MCF 10A (cell line): Measurements from ENCODE around the gene CETN1. TPM values are rescaled to one million over a fixed set of nuclear protein-coding genes. Genes with fewer than 3 reads are reported as not detected.

Experiments
- BruUV-seq: library from RNA; stranded (reverse); fragments of 400-500 nt; replicated peaks from 2 replicates; lab custom pipeline; 2021; lab: Mats Ljungman, UMichigan
- CTCF ChIA-PET: fragments of 300-600 bp; sonication (Branson Sonifier 250); formaldehyde crosslinking; extraction: SDS; loops from one replicate; lab custom pipeline; 2021; ENCODE audit warnings: antibody characterized with exemption, inconsistent platforms; lab: Yijun Ruan, JAX
- POLR2A ChIA-PET: fragments of 300-600, 350-650 bp; sonication (Branson Sonifier 250); formaldehyde crosslinking; extraction: SDS; loops from one replicate; lab custom pipeline; 2020; ENCODE audit warnings: antibody characterized with exemption, inconsistent platforms; lab: Yijun Ruan, JAX
- DNase-seq: peaks from one replicate; pipeline ENCODE4 v3.0.0-alpha.2; 2018; ENCODE audit not compliant: unreplicated experiment
- H3K27ac Mint-ChIP-seq: one replicate; pipeline ENCODE4 v1.8.0; 2022; ENCODE audit warnings: mild to moderate bottlenecking, low read depth, mixed read lengths; ENCODE audit not compliant: unreplicated experiment
- H3K27me3 Mint-ChIP-seq: one replicate; pipeline ENCODE4 v1.8.0; 2022; ENCODE audit warnings: mixed read lengths; ENCODE audit not compliant: insufficient read depth, unreplicated experiment
- H3K36me3 Mint-ChIP-seq: one replicate; pipeline ENCODE4 v1.8.0; 2022; ENCODE audit warnings: mild to moderate bottlenecking, moderate library complexity, mixed read lengths; ENCODE audit not compliant: insufficient read depth, unreplicated experiment
- H3K4me1 Mint-ChIP-seq: one replicate; pipeline ENCODE4 v1.8.0; 2022; ENCODE audit warnings: mixed read lengths; ENCODE audit not compliant: insufficient read depth, unreplicated experiment
- H3K4me3 Mint-ChIP-seq: one replicate; pipeline ENCODE4 v1.8.0; 2022; ENCODE audit warnings: mild to moderate bottlenecking, moderate library complexity, mixed read lengths; ENCODE audit not compliant: unreplicated experiment
- H3K9me3 Mint-ChIP-seq: one replicate; pipeline ENCODE4 v1.8.0; 2022; ENCODE audit warnings: mixed read lengths; ENCODE audit not compliant: unreplicated experiment
- CTCF ChIP-seq: fragments of 200-600 bp; IDR thresholded peaks from one replicate; pipeline ENCODE4 v1.8.0; 2022; ENCODE audit warnings: antibody characterized with exemption, mild to moderate bottlenecking; ENCODE audit not compliant: unreplicated experiment
- intact Hi-C: fragments of 100-400 bp; cut with micrococcal nuclease; formaldehyde crosslinking; loops from 2 replicates; pipeline ENCODE4 v1.14.1; 2022
- total RNA-seq: library from RNA; stranded (reverse); gene quantifications from 2 replicates; pipeline ENCODE4 v1.2.3, GENCODE V29; 2022

CETN1 gene
- total RNA-seq, 1 experiment from 2014 or later, result not detected

GRCh38 chr18:570256-570655, 9.9 kb upstream of the CETN1 start:
- no peaks in the 10 kb centered on the region for H3K9me3 Mint-ChIP-seq
- no peak for TF ChIP-seq CTCF
- no peak overlapping the region for H3K4me3 Mint-ChIP-seq
- ChIA-PET CTCF (interaction anchor here (0.6 to 0.7 kb wide), 3 partner anchors 45 to 260 kb away, joined by 3 read pairs; no protein-coding TSS in a partner anchor), POLR2A (no interaction called here)
- intact Hi-C loops, result no loop called here
- H3K27me3 Mint-ChIP-seq, result no peaks in the 10 kb centered on the region
- no peaks in the 10 kb centered on the region for H3K4me1 Mint-ChIP-seq
- H3K36me3 Mint-ChIP-seq, result no peaks in the 10 kb centered on the region
- H3K27ac Mint-ChIP-seq, result no peak overlapping the region
- no TSS peak for BruUV-seq
- DNase-seq, result no peak

- DNase-seq, result no peak
- no peaks in the 10 kb centered on the region for H3K36me3 Mint-ChIP-seq
- H3K27me3 Mint-ChIP-seq, result no peaks in the 10 kb centered on the region
- no peak overlapping the region for H3K4me3 Mint-ChIP-seq
- BruUV-seq, result no TSS peak
- no peaks in the 10 kb centered on the region for H3K4me1 Mint-ChIP-seq
- ChIA-PET CTCF (no interaction called here), POLR2A (interaction anchor here (0.6 kb wide), 1 partner anchor 307 kb away, joined by 4 read pairs; no protein-coding TSS in a partner anchor)
- intact Hi-C loops, result no loop called here
- no peaks in the 10 kb centered on the region for H3K9me3 Mint-ChIP-seq
- no peak overlapping the region for H3K27ac Mint-ChIP-seq
- TF ChIP-seq CTCF, result no peak
Observed at GRCh38 chr18:570697-571096, 9.5 kb upstream of the CETN1 start.

- no peaks in the 10 kb centered on the region for H3K9me3 Mint-ChIP-seq
- H3K36me3 Mint-ChIP-seq, result no peaks in the 10 kb centered on the region
- ChIA-PET POLR2A (no interaction called here), CTCF (interaction anchor here (0.6 kb wide), 1 partner anchor 260 kb away, joined by 4 read pairs; no protein-coding TSS in a partner anchor)
- H3K27me3 Mint-ChIP-seq, result no peaks in the 10 kb centered on the region
- H3K4me1 Mint-ChIP-seq, result no peaks in the 10 kb centered on the region
- DNase-seq, result no peak
- no peak for TF ChIP-seq CTCF
- no peak overlapping the region for H3K4me3 Mint-ChIP-seq
- BruUV-seq, result no TSS peak
- H3K27ac Mint-ChIP-seq, result no peak overlapping the region
- intact Hi-C loops, result no loop called here
Observed at GRCh38 chr18:572091-572830, 7.9 kb upstream of the CETN1 start.

GRCh38 chr18:572831-573289, 7.3 kb upstream of the CETN1 start:
- no peak for DNase-seq
- Mint-ChIP-seq H3K4me1 (no peaks in the 10 kb centered on the region), H3K36me3 (no peaks in the 10 kb centered on the region), H3K27ac (no peak overlapping the region), H3K27me3 (no peaks in the 10 kb centered on the region), H3K4me3 (no peak overlapping the region), H3K9me3 (no peaks in the 10 kb centered on the region)
- ChIA-PET CTCF (no interaction called here), POLR2A (interaction anchor here (0.6 to 0.9 kb wide), 2 partner anchors 113 to 142 kb away, joined by 3 read pairs; no protein-coding TSS in a partner anchor)
- intact Hi-C loops, result no loop called here
- TF ChIP-seq CTCF, result no peak
- no TSS peak for BruUV-seq
